CD4-positive, alpha-beta T cell treated with Interleukin-6 for 4 hours (primary cell): ENCODE measurements around the gene PIGU.

Experiments used
- DNase-seq: peaks from one replicate; pipeline ENCODE4 v3.0.0-alpha.2; 2020; ENCODE audit warnings: mixed read lengths

Gene PIGU

DNA sequence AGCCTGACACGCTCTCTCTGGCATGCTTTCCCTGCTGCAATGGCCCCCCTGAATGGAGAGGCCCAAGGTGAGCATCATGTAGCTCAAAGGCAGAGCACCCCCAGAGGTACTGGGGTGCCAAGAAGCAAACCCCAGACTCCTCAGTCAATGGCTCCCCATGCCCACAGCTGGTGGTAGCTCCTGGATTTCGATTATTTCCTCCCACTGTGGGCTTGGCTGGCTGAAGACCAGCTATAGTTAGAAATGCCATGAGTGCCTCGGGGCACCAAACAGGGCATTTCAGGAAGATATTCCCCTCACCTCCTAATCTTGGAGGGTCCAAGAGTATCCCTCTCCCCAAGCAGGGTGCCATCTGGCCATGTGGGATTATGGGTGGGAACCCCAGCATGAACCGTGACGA is 101.6 kb downstream of the PIGU start:
- DNase-seq, result no peak

DNA sequence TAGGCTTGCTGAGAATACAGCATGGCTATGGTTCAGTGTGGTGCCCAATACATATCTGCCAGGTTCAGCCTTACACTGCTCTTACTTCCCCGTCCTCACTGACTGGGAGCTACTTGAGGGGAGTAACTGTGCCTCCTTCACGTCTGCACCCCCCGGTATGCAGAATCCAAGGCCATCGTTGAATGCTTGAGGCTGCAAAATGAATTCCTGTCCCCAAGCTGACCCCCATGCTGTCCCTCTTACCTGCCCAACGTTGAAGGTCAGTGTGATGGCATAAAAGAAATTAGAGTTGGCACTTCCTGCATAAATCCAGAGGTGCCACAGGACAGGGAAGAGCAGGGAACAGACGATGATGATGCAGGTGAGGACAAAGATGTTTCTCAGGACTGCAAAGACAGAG is 102.0 kb downstream of the PIGU start:
- DNase-seq, result no peak

DNA sequence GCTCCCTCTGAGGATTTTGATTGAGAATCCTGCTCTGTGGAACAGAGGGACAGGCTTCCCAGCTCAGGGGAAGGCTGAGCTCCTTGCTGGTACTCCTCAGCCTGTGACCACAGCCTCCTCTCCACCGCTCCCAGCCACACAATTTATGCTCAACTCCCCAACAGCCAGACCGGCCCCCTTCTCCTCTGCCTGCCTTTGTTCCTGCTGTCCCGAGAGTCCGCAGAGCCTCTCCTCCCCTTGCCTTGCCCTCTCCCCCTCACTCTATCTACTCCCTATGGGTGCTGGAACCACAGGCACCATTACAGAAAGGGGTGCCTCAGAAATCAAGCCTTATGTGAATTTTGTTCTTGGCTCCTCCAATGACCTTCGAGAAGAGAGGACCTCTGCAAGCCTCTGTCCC is 102.5 kb downstream of the PIGU start:
- DNase-seq, result no peak

DNA sequence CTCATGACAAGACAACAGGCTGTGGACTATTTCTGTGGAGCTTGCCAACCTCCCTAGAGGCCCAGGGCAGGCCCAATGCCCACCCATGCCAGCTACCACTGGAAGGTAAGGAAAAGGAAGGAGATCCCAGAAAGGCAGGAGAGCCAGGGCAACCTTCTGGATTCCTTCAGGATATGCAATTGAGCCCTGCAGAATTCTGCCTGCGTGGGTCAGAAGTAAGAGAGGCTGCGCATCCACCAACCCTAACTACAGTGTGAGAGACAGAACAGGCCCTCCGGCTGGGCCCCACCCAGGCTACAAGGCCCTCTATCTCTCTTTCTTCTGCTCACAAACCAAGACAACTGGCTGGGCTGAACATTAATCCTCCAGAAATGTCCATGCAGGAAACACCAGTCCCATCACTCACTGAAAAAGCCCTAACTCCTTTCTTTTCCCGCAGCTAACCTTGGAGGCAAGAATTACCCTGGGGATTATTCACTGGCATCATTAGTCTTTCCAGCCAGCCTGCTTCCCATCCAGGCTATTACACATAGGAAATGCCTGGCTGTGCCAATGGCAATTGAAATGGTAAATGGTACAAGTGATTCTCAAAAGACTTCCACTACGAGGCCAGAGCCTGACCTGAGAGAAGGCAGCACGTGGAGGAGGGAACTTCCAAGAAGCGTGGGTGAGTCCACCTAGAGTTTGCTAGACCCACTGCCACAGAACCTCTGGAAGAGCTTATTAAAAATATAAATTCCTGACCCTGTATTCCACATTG is 103.2 kb downstream of the PIGU start:
- DNase-seq, result no peak

DNA sequence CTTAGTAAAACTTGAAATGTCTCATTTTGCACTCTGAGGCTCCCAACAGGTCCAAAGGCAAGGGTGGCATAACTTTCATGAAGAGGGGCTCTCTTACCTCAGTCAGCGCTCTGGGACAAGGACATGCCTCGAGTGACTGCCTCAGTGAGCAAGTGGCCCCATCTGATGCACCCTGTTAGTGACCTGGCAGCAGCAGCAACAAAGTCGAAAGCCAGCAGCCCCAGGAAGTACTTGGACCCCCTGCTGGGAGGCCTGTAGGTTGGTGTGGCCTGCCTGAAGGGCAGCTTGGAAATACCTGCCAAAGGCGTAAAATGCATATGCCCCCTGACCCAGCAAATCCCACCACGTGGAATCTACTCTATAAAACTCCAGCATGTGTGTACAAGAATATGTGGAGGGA is 105.1 kb downstream of the PIGU start:
- no peak for DNase-seq

DNA sequence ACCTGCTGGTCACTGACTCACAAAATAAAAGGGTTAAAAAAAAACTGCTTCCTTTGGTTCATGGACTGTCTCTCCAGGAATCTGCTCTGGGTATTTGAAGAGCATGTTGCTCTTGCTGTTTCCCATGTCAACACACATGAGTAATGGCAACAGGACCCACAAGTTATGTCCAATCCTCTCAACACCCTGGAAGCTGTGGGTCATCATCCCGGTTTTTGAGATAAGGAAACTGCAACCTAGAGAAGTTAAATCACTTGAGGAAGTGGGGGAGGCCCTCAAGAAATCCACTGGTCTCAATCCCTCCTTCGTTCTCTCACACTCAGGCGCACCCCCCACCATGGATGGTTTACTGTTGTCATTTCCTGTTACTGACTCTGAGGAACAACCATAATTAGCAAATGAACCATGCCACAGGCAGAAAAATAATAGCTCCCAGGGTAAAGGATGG is 106.0 kb downstream of the PIGU start:
- no peak for DNase-seq

DNA sequence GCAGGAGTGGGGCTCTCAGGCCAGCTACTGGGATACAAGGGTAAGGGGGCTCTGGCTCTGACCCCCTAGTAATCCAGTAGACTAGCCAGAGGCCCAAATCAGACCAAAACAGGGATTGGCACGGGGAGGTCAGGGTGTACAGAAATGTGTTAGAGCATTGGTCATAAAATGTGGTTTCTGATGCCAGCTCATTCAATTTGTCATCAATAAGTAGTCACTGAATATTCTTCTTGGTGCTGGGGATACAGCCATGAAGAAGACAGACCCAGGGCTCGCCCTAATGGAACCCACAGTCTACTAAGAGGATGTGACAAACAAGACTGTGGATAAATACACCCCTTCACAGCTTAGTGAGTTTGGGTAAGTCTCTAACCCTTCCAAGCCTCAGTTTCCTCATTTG is 107.3 kb downstream of the PIGU start:
- no peak for DNase-seq

DNA sequence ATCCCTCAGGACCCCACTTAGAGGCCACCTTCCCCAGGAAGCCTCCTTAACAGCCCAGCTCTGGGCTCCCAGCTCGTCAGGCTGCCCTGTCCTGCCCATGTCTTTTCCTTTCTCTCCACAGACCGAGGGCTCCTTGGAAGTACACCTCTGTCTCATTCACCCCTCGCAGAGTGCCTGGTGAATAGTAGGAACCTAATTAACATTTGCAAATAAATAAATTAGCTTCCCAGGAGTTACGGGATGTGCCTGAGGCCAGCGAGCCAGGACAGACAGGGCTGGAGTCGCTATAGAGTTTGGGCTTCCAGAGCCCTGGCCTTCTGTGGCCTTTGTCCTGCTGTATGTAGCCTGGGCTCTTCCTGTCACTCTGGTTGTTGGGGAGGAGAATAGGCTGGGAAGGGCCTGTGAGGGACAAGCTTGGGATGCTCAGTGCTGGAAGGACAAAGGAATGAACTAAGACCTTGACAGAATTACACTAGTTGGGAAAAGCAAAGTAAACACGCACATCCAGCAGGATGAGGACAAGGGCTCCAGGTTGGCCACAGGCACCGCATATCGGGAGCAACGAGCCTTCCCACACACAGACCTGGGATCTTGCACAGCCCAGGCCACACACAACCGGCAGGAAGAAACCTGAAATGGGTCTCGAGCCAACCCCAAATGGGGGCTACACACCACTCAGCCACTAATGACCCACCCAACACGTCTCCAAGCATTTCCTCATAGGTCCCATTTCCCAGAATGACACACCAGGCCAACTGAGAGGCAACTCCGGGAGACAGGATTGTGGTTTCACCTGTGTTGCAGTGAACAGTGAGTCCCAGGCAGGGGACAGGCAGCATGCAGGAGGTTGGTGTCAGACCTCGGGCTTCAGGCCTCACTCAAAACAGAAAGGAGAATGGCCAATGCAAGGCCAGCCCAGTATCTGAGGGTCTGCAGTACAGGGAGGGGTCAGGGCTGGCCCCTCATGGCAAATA is 108.7 kb downstream of the PIGU start:
- no peak for DNase-seq

DNA sequence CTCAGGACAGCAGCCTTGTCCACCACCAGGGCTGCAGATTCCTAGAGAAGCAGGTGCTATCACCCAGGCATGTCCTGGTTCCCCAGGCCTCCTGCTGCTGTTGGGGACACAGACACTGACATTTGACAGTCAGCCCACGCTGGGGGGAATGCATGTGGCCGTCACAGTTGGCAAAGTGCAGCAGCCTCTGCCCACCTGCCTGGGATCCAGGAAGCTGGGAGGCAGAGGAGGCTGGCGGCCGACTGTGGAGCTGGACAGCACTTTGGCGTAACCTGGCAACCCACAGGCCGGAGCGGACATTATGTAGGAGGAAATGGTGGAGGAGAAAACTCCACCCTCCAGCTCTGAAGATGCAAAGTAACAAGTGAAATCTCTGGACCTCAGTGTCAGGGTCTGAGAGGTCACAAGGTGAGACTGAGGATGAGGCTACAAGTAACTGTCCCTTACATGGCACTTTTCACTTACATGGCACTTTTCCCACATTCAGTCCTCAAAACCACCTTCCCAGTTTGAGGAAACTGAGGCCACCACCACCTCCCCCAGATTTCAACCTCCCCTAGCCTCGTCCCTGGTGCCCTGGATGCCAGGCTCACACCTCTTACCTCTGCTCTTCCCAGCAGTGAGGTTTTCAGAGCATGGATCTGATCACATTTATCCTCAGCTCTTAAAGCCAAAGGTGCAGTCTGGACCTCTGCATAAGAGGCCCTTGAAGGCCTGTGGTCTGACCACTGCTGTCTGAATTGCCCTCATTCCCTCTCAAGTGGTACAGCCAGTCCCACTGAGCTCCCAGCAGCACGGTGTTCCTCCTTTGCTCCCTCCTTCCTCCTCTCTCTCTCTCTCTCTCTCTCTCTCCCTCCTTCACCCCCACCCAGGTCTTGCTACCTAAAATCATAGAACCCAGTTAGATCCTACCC is 109.7 kb downstream of the PIGU start:
- DNase-seq, result no peak

DNA sequence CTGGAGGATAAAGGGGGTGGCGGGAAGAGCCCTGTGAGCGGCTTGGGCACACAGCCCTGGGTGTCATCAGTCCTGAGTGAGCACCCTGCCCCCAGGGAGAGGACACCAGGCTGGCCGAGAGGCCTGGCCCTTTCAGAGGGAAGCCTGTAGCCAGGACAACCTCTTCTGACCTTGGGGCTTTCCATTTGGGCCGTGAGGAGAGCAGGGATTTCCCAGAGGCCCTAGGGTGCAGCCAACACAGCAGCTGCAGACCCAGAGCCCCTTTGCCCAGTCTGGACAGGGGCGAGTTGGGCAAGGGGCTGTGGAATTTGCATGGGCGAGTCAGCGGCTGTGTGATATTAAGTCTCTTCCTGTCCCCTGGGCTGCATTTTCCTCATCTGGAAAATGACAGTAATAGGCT is 112.1 kb downstream of the PIGU start:
- no peak for DNase-seq

DNA sequence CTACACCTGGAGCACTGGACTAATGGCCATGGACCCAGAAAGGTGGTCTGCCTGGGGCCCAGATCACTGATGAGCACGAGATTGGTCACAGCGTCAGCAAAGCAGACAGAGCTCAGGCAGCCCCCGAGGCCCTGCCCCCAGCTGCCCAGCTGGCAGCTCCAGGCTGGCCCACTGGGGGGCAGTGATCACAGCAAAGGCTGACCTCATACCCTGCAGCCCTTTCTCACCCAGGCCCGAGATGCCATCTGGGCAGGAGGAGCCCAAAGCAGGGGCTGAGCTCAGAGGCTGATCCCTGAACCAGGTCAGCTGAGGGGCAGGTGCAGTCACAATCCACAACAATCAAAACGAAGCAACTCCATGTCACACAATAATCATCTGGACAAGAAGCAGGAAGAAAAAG is 114.3 kb downstream of the PIGU start:
- DNase-seq, result no peak

DNA sequence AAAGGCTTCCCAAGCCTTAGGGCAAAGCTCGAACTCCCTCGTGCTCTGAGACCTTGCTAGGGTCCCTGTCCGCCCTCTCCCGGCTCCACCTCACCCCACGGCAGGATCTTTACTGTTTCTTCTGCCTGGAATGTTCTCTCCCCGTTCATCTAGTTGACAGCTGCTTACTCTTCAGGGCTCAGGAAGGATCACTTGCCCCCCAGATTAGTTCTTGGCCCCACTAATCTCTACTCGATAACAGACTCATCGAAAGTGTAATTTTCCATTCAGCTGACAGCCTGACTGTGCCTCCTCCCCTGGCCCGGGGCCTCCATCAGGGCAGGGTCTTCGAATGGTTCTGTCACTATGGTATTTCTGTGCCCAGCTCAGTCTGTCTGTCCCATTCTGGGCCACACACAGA is 115.2 kb downstream of the PIGU start:
- DNase-seq, result no peak

DNA sequence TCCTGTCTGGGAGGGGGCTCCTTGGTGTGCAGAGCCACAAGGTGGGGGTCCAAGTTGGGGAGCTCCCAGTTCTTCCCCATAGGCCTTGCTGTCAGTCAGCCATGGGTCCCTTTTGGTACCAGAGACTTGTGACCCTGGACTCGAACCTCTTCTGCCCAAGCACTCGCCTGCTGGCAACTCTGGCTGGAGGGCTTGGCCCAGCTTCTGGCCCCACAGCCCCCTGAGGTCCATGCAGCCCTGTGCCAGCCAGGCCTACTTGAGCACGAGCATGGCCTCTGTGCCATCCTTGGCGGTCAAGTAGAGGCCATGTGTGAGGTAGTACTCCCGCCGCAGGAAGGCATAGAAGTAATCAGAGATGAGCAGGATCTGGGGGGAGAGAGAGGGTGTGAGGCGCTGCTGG is 116.3 kb downstream of the PIGU start:
- no peak for DNase-seq

DNA sequence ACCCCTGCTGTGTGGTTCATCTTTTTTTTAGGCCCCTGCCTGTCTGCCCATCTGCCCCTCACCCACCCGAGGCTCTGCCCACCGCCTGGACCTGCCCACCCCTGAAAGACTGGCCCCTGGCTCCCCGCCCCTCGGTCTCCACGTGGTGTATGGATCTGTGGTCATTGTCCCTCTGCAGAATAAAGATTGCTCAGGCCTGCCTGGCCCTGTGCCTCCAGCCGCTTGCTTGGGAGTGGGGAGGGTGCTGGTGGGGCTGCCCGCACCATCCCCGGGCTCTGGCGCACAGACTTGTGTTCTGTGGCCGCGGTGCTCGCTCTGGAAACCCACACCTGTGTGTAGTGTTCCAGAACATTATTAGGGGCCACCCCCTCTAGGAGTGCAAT is 116.8 kb downstream of the PIGU start:
- DNase-seq, result no peak

DNA sequence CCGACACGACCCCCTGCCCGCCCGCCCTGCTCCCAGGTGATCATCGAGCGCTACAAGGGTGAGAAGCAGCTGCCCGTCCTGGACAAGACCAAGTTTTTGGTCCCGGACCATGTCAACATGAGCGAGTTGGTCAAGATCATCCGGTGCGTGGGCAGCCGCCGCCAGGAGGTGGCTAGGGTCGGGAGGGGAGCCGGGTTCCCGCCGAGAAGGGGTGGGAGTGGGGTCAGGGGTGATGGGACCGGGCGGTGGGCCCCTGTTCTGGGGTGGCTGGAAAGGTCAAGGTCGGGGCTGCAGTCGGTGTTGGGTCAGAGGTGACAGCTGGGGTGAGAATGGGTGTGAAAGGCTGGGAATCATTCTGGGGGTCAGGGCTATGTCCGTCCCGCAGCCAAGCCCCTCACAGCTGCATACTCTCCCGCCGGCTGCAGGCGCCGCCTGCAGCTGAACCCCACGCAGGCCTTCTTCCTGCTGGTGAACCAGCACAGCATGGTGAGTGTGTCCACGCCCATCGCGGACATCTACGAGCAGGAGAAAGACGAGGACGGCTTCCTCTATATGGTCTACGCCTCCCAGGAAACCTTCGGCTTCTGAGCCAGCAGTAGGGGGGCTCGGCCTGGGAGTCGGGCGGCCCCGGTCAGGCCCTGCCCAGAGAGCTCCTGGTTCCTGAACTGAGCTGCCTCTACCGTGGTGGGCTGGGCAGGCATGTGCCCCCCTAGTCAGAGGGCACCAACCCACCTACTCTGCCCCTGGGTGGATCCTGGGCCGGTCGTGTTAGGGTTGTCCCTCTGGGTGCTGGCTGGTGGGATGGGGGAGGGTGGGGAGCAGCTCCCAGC is 117.4 kb downstream of the PIGU start:
- DNase-seq, result no peak

DNA sequence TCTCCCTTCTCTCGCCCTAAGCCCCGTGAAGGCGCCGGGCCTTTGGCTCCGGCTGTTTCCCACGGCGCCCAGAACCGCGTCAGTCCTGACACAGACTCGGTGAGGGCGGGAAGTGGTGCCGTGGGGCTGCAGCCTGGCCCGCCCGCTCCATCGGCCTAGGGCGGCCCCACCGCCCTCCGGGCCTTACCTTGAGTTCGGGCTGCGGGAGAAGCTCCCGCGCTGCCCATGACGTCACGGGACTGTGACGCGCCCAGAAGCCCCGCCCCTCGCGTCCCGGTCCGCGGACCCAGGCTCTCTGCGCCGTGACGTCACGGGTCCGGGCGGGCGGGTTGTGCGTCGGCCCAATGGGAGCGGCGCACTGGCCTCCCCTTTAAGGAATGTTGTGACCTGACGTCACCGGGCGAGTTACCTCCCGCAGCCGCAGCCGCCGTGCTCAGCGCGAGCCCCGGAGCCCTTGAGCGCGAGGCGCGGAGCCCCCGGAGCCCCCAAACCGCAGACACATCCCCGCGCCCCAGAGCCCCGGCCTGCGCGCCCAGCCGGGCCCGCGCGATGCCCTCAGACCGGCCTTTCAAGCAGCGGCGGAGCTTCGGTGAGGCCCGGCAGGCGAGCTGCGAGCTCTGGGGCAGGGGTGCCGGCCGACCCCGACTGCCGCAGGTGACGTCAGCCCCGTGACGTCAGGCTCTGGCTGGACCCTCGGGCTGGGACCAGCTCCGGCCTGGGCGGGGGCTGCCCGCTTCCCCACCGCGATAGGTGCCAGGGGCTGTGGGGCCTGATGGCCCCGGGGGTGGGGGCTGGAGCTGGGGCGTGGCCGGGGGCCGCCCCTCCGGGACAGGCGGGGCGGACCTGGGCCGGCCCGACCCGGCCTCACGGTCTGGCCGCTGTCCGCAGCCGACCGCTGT is 118.3 kb downstream of the PIGU start, which contains the start of gene MAP1LC3A:
Gene MAP1LC3A (plus strand): TSS at position 399 of the 899 bp plus-strand sequence. CDS start 151 bp downstream, at position 550.
- peak; percentile 91 for DNase-seq

DNA sequence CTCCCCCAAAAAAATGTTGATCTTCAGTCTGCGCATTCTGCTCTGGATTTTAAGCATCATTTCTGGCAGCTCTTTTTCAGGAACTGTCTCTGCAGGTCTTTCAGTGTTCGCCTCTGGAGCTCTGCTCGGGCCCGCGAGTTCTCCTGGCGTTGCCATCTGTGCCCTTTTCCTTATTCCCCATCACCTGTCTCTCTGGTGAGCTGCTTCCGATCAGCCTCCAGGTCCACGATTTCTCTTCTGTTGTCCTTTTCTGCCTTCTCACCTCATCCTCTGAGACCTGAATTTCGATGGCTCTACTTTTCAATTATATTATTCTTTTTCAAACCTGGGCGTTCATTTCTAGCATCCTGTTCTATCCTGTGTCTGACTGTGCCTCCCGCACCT is 119.0 kb downstream of the PIGU start:
- no peak for DNase-seq

DNA sequence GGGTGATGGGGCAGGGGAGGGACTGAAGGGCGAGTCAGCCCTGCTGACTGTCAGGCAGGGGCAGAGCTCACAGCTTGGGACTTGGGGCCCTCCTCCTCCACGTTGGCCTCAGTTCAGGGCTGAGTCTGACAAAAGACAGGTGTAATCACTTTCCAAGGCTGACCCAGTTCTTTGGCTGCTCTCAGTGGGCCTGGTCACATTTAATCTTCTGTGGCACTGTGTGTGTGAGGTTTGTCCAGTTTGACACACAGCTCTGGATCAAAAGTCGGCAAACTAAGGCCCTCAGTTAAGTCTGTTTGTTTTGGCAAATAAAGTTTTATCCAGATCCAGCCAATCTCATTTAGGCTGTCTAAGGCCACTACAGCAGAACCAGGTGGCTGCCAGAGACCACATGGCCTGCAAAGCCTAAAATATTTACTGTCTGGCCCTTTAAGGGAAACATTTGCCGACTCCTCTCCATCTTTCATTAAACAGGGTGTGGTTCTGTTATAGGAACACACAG is 123.5 kb downstream of the PIGU start:
- DNase-seq, result no peak

DNA sequence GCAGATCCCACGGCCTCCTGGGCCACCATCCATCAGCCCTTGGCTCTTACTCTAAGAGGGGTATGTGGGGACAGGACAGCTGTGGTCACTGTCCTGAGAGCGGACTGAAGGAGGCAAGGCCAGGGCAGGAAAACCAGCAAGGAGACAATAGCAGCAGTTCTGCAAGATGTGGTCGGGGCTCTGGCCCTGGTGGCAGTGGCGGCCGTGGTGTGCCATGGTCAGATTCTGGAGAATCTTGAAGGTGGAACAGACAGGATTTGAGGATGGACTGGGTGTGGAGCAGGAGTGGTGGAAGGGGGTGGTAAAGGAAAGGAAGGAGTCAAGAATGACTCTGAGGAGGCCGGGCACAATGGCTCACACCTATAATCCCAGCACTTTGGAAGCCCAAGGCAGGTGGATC is 124.3 kb downstream of the PIGU start:
- DNase-seq, result no peak

DNA sequence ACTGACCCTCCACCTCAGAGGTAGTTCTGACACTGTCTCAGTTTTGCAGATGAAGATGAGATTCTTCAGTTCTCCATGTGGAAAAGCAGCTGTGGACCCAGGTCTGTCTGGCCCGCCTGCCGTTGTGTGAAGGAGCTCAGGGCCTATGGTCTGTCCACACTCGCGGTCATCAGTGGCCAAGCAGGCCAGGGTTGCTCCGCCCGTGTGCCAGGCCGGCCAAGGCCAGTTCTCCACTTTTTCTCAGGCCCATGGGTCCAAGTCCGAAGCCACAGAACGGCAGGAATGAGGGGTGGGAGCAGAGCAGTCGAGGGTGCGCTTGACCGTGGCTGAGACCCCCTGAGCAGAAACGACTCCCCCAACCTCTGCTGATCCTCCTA is 127.0 kb downstream of the PIGU start:
- no peak for DNase-seq
